K562 (cell line): ENCODE data around the gene WNK2.

ENCODE experiments used
- ILK ChIP-seq: fragments of 450-650 bp; IDR thresholded peaks from 2 replicates; pipeline ENCODE4 v1.6.1; 2016; ENCODE audit warnings: missing genetic modification characterization, low read depth, mild to moderate bottlenecking, missing compliant biosample characterization, moderate library complexity, borderline replicate concordance
- KDM1A ChIP-seq, 2 experiments: fragments of 450-650 bp; IDR thresholded peaks; 2 replicates each; pipeline ENCODE4 v1.6.1; 2016; ENCODE audit warnings: mild to moderate bottlenecking in 2 of 2
- MAFF ChIP-seq: IDR thresholded peaks from 2 replicates; pipeline ENCODE4 v1.6.1; 2012; ENCODE audit warnings: low read length, improper control_type of control experiment
- POLR2AphosphoS5 ChIP-seq: IDR thresholded peaks from 2 replicates; pipeline ENCODE4 v1.6.1; 2011; ENCODE audit warnings: mild to moderate bottlenecking, low read depth, low read length, moderate library complexity; ENCODE audit not compliant: control insufficient read depth, insufficient read depth
- SIN3B ChIP-seq: fragments of 450-650 bp; IDR thresholded peaks from 2 replicates; pipeline ENCODE4 v1.6.1; 2017; ENCODE audit warnings: low read depth, mild to moderate bottlenecking, moderate library complexity
- SMAD1 ChIP-seq: fragments of 150-350 bp; IDR thresholded peaks from 2 replicates; pipeline ENCODE4 v1.6.1; 2014; ENCODE audit warnings: low read length, low read depth; ENCODE audit not compliant: partially characterized antibody
- ZNF583 ChIP-seq: fragments of 250-450 bp; sonication (Bioruptor Pico); IDR thresholded peaks from 2 replicates; pipeline ENCODE4 v1.4.0; 2020

- no peak for TF ChIP-seq ILK (tag)
- TF ChIP-seq POLR2AphosphoS5, result no peak
- no peak for TF ChIP-seq SIN3B
- TF ChIP-seq SMAD1, result no peak
- TF ChIP-seq MAFF, result no peak
- TF ChIP-seq ZNF583 (CRISPR knock-in tag), result no peak
- no peak for TF ChIP-seq KDM1A (IDR thresholded peaks at IDR 0.05)
Measured at GRCh38 chr9:93266521-93267001, 82.6 kb downstream of the WNK2 start.
